Panc1 (cell line): ENCODE measurements around the gene NOL3. TPM values are rescaled to one million over a fixed set of nuclear protein-coding genes. Genes with fewer than 3 reads are reported as not detected.
A peak's percentile ranks its signal among the peaks of the same experiment; 100 is the strongest.

Source experiments
- ATAC-seq: fragments of 200-7000 bp; cut with Tn5 transposase; 2 replicates; pipeline ENCODE4 v1.9.1; 2020; ENCODE audit warnings: mild to moderate bottlenecking, moderate library complexity
- BruUV-seq: library from RNA; stranded (reverse); fragments of 400-500 nt; replicated peaks from 2 replicates; lab custom pipeline; 2021; lab: Mats Ljungman, UMichigan
- CTCF ChIA-PET: fragments of 300-600 bp; sonication (Branson Sonifier 250); formaldehyde crosslinking; loops from one replicate; lab custom pipeline; 2022; ENCODE audit warnings: antibody characterized with exemption; lab: Charles Lee
- POLR2A ChIA-PET: fragments of 300-600 bp; sonication (Branson Sonifier 250); formaldehyde crosslinking; loops from one replicate; lab custom pipeline; 2022; ENCODE audit warnings: antibody characterized with exemption; lab: Charles Lee
- DNase-seq: peaks from one replicate; pipeline ENCODE4 v3.0.0-alpha.2; 2010; ENCODE audit warnings: low read depth, low spot score
- H3K27ac ChIP-seq: 2 replicates; pipeline ENCODE4 v1.5.1; 2011; ENCODE audit warnings: mild to moderate bottlenecking, low read length, inconsistent platforms
- H3K27me3 ChIP-seq: fragments of 200-500 bp; sonication (Bioruptor generic); 2 replicates; pipeline ENCODE4 v1.6.0; 2014; ENCODE audit warnings: low read length, inconsistent platforms; ENCODE audit not compliant: control insufficient read depth, insufficient read depth
- H3K36me3 ChIP-seq: fragments of 200-500 bp; sonication (Bioruptor generic); 2 replicates; pipeline ENCODE4 v1.5.1; 2014; ENCODE audit warnings: inconsistent platforms, mild to moderate bottlenecking, low read length, moderate library complexity; ENCODE audit not compliant: control insufficient read depth, insufficient read depth
- H3K4me1 ChIP-seq: 2 replicates; pipeline ENCODE4 v1.5.1; 2011; ENCODE audit warnings: inconsistent platforms, mild to moderate bottlenecking, low read length, moderate library complexity; ENCODE audit not compliant: control insufficient read depth, insufficient read depth
- H3K4me3 ChIP-seq, 2 experiments: 2 replicates each; pipeline ENCODE4 v1.5.1; 2011 to 2012; ENCODE audit warnings: low read depth in 2 of 2, low read length in 2 of 2, mild to moderate bottlenecking in 2 of 2, inconsistent platforms in 1 of 2, moderate library complexity in 1 of 2
- H3K9me3 ChIP-seq: fragments of 200-500 bp; sonication (Bioruptor generic); 2 replicates; pipeline ENCODE4 v1.5.1; 2014; ENCODE audit warnings: low read depth, mild to moderate bottlenecking, inconsistent platforms, low read length, moderate library complexity; ENCODE audit not compliant: control insufficient read depth, insufficient read depth
- POLR2AphosphoS5 ChIP-seq: IDR thresholded peaks from 2 replicates; pipeline ENCODE4 v1.6.1; 2012; ENCODE audit warnings: mild to moderate bottlenecking, low read depth, low read length, moderate library complexity
- SIN3A ChIP-seq: IDR thresholded peaks from 2 replicates; pipeline ENCODE4 v1.6.1; 2012; ENCODE audit warnings: low read depth, mild to moderate bottlenecking, low read length, moderate library complexity, borderline replicate concordance; ENCODE audit not compliant: insufficient read depth
- TCF7L2 ChIP-seq: IDR thresholded peaks from 2 replicates; pipeline ENCODE4 v1.6.1; 2011; ENCODE audit warnings: mild to moderate bottlenecking, low read depth, low read length, inconsistent platforms
- in situ Hi-C: cut with HindIII; loops from 2 replicates; pipeline ENCODE4 v1.10.0; 2016; ENCODE audit warnings: low sequenced_read_pairs, low pct_unique_long_range_greater_than_20kb
- intact Hi-C: fragments of 100-400 bp; cut with micrococcal nuclease; formaldehyde crosslinking; loops from one replicate; pipeline ENCODE4 v1.10.0; 2022; ENCODE audit not compliant: unreplicated experiment
- total RNA-seq: library from RNA; stranded (reverse); gene quantifications from one replicate; pipeline ENCODE4 v1.2.1, GENCODE V29; 2021; ENCODE audit not compliant: unreplicated experiment
- TF ChIP-seq, protein P1 (sequence below): fragments of 450-650 bp; IDR thresholded peaks from 2 replicates; pipeline ENCODE4 v1.5.1; 2017; ENCODE audit warnings: mild to moderate bottlenecking
- TF ChIP-seq, protein P2 (sequence below), 2 experiments: IDR thresholded peaks; 2 replicates each; pipeline ENCODE4 v1.6.1; 2011 to 2012; ENCODE audit warnings: low read depth in 2 of 2, control low read depth in 1 of 2, low read length in 1 of 2, mild to moderate bottlenecking in 1 of 2, moderate library complexity in 1 of 2; ENCODE audit not compliant: insufficient read depth in 1 of 2

Gene NOL3
- total RNA-seq, 1 experiment from 2014 or later, result 27.9 TPM

DNA sequence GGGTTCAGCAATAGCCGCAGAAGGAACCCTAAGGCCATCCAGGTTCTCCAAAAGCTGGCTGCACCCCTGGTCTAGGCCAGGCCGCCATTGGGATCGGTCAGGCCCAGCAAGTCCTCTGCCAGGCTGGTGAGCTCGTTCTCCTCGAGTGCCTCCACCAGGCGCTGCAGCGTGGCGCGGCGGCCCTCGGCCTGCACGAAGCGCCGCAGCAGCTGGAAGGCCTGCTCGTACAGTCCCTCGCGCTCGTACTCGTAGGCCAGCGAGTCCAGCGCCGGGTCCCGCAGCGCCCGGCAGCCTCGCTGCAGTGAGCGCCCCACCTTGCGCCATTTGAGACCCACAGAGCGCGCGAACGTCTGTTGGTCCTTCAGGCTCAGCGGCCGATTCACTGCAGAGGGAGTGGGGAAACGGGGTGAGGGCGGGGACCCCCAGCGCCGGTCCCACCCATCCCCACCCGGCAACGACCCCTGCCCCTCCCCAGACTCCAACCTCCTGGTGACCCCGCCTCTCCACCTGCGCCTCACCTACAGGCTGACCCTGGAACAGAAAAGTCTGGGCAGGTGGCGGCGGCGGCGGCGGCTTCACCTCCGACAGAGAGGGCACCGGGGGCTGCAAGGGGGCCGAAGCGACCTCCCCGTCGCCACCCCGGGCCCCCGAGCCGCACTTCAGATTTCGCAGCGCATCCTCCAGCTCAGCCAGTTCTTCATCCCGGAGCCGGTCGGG lies 15.6 kb upstream of the NOL3 start:
- TF ChIP-seq, protein P1, sequence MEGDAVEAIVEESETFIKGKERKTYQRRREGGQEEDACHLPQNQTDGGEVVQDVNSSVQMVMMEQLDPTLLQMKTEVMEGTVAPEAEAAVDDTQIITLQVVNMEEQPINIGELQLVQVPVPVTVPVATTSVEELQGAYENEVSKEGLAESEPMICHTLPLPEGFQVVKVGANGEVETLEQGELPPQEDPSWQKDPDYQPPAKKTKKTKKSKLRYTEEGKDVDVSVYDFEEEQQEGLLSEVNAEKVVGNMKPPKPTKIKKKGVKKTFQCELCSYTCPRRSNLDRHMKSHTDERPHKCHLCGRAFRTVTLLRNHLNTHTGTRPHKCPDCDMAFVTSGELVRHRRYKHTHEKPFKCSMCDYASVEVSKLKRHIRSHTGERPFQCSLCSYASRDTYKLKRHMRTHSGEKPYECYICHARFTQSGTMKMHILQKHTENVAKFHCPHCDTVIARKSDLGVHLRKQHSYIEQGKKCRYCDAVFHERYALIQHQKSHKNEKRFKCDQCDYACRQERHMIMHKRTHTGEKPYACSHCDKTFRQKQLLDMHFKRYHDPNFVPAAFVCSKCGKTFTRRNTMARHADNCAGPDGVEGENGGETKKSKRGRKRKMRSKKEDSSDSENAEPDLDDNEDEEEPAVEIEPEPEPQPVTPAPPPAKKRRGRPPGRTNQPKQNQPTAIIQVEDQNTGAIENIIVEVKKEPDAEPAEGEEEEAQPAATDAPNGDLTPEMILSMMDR, result 0 out of 2 replicates have a peak, but pooled peaks have one; percentile 47
- TF ChIP-seq TCF7L2, result no peak
- no peak overlapping the region for H3K27ac ChIP-seq
- no peak for DNase-seq
- H3K4me3 ChIP-seq, result no peak overlapping the region
- BruUV-seq, result no TSS peak
- peaks cover 8% of the 10 kb centered on the region for H3K4me1 ChIP-seq
- in situ Hi-C loops, result no loop called here
- ATAC-seq, result no peak
- intact Hi-C loops, result loop anchor here (10.0 kb wide), 2 partner anchors 140 to 180 kb away; no protein-coding TSS in a partner anchor
- no peaks in the 10 kb centered on the region for H3K36me3 ChIP-seq
- ChIA-PET POLR2A (no interaction called here), CTCF (interaction anchor here (0.7 to 1.3 kb wide), 6 partner anchors 15 to 202 kb away, joined by 3 to 5 read pairs (median 3); no protein-coding TSS in a partner anchor)
- no peaks in the 10 kb centered on the region for H3K27me3 ChIP-seq
- H3K9me3 ChIP-seq, result no peaks in the 10 kb centered on the region

DNA sequence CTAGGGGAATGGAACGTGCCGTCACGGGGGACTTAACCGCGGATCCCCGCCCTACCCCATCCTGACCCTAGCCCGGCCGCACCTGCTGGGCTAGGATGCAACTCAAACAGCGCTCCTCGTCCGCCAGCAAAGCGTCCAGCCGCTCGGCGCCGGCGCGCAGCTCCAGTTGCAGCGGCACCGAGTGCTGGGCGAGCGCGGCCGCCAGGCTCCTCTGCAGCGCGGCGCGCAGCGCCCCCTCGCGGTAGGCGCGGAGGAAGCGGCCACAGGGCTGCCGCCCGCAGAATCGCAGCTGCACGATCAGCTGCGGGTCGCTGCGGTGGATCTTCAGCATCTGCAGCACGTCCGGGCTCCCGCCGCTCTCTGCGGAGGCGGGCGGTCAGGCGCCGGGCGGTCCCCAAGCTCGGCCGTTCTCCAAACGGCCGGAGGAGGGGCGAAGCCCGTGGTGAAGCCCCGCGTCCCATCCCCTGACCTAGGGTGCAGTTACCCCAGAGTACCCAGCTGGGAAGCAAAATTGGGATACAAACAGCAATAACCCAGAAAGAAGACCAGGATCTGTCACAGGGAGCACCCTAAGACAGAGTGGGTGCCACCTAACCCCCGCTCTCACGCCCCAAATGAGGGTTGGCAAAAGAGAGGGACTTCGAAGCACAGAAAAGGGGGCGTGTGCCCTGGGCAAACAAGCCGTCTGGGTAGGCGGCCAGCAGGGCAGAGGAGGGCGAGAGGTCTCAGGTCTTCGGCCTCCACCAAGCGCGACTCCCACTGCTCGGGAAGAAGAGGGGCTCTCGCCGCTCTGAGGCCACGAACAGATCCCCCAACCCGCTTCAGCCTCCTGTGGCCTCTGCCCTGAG lies 14.8 kb upstream of the NOL3 start:
- H3K27ac ChIP-seq, result no peak overlapping the region
- CTCF ChIA-PET, result interaction anchor here (0.5 to 1.3 kb wide), 8 partner anchors 14 to 203 kb away, joined by 3 to 5 read pairs (median 3); no protein-coding TSS in a partner anchor
- BruUV-seq, result no TSS peak
- ATAC-seq (peak; percentile 57), DNase-seq (no peak)
- H3K36me3 ChIP-seq, result no peaks in the 10 kb centered on the region
- peaks cover 8% of the 10 kb centered on the region for H3K4me1 ChIP-seq
- peak overlapping the region in 1 of 2 experiments; percentile 16; a peak in 2 of 4 replicates for H3K4me3 ChIP-seq
- no peaks in the 10 kb centered on the region for H3K27me3 ChIP-seq
- TF ChIP-seq TCF7L2, result no peak
- TF ChIP-seq POLR2AphosphoS5, result no peak
- TF ChIP-seq, protein P1, result peak; percentile 96
- intact Hi-C loops, result loop anchor here (10.0 kb wide), 2 partner anchors 141 to 181 kb away; no protein-coding TSS in a partner anchor
- no peaks in the 10 kb centered on the region for H3K9me3 ChIP-seq
- in situ Hi-C loops, result no loop called here
- POLR2A ChIA-PET, result no interaction called here

DNA sequence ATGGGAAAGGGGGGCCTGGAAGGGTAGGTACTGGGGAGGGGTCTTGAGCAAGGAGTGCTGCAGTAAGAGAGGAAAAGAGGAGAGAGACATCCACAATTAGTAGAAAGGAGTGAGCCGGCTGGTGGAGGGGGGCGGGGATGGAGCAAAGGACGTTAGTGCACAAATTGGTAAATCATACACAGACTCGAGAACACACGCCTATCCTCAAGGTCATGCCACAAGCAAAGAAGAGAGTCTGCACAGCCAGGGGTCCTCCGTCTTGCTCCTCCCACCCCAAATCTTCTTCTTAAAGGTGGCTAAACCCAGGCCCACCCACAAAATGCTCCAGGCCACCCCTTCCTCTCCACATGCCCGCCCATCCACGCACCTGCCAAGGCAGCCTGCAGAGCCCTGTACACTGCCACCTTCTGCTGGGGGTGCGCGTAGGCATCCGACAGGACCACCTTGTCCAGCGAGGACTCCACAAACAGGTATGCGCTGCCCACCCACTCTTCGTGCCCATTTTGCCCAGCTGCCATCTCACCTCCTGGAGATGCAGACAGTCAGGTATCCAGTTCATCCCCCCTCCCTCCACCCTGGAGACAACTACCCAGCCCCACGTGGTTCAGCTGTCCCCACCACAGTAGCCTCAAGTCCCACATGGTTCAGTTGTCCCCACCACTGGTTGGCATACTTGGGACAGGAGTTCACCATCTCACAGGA lies 14.0 kb upstream of the NOL3 start:
- CTCF ChIA-PET, result no interaction called here
- DNase-seq, result no peak

More for the DNA sequence above, 14.0 kb upstream of the NOL3 start:
- ATAC-seq, result no peak
- H3K27ac ChIP-seq, result no peak overlapping the region
- TF ChIP-seq SIN3A, result no peak
- TF ChIP-seq, protein P2, sequence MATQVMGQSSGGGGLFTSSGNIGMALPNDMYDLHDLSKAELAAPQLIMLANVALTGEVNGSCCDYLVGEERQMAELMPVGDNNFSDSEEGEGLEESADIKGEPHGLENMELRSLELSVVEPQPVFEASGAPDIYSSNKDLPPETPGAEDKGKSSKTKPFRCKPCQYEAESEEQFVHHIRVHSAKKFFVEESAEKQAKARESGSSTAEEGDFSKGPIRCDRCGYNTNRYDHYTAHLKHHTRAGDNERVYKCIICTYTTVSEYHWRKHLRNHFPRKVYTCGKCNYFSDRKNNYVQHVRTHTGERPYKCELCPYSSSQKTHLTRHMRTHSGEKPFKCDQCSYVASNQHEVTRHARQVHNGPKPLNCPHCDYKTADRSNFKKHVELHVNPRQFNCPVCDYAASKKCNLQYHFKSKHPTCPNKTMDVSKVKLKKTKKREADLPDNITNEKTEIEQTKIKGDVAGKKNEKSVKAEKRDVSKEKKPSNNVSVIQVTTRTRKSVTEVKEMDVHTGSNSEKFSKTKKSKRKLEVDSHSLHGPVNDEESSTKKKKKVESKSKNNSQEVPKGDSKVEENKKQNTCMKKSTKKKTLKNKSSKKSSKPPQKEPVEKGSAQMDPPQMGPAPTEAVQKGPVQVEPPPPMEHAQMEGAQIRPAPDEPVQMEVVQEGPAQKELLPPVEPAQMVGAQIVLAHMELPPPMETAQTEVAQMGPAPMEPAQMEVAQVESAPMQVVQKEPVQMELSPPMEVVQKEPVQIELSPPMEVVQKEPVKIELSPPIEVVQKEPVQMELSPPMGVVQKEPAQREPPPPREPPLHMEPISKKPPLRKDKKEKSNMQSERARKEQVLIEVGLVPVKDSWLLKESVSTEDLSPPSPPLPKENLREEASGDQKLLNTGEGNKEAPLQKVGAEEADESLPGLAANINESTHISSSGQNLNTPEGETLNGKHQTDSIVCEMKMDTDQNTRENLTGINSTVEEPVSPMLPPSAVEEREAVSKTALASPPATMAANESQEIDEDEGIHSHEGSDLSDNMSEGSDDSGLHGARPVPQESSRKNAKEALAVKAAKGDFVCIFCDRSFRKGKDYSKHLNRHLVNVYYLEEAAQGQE (IDR thresholded peaks at IDR 0.05; ENCODE audit: insufficient read depth in 1 of 2, low read depth in 2 of 2, low read length in 1 of 2), result no peak
- TF ChIP-seq TCF7L2, result no peak
- TF ChIP-seq, protein P1, result no peak
- no peak for TF ChIP-seq POLR2AphosphoS5
- no peak overlapping the region for H3K4me3 ChIP-seq
- intact Hi-C loops (loop anchor here (10.0 kb wide), 2 partner anchors 141 to 181 kb away; no protein-coding TSS in a partner anchor), in situ Hi-C loops (no loop called here)
- peaks cover 6% of the 10 kb centered on the region for H3K4me1 ChIP-seq
- H3K36me3 ChIP-seq, result no peaks in the 10 kb centered on the region
- H3K27me3 ChIP-seq, result no peaks in the 10 kb centered on the region
- no TSS peak for BruUV-seq
- POLR2A ChIA-PET, result no interaction called here
- no peaks in the 10 kb centered on the region for H3K9me3 ChIP-seq
